ENCODE data around the gene TMEM120A. TPM values are rescaled to one million over a fixed set of nuclear protein-coding genes. Genes with fewer than 3 reads are reported as not detected.

TMEM120A gene
- total RNA-seq, 2 donors from 2014 or later: 23.7 to 43.3 TPM

DNA sequence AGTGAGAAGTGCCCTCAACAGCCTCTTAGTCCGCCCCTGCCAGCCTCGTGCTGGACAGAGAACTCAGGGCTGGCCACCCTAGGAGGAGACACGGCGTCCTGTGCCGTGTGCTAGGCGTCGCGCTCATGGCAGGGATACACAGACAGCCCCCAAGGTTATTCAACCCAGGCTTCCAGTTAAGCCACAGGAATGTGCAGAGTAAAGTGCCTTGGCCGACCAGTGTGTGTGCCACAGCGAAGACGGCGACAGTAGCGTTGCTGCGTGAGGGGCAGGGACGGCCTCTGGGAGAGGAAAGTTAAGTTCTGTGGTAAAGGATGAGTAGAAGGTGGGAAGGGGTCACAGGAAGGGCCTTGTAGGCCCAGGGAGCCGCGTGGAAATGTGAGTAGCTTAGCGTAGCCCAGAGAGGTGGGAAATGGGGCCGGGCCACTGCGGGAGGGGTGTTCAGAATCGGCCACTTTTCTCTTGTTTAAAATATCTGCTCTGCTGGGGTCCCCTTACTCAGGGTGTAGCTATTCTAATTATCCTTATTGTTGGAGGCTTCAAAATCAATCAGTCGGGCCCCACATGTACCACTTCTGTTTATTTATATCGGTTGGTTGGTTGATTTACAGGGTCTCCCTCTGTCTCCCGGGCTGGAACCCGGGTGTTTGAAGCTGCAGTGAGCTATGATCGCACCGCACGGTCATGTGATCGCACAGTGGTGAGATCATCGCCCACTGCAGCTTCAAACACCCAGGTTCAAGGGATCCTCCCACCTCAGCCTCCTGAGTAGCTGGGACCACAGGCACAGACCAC lies 24.5 kb downstream of the TMEM120A start:
- ATAC-seq (no peak), DNase-seq (ENCODE audit: low spot score in 2 of 2) (no peak)
- H3K27ac Mint-ChIP-seq: peak overlapping the region in 1 of 2 donors; percentile 37
- no peaks in the 10 kb centered on the region for H3K9me3 Mint-ChIP-seq
- H3K36me3 Mint-ChIP-seq: no peaks in the 10 kb centered on the region

DNA sequence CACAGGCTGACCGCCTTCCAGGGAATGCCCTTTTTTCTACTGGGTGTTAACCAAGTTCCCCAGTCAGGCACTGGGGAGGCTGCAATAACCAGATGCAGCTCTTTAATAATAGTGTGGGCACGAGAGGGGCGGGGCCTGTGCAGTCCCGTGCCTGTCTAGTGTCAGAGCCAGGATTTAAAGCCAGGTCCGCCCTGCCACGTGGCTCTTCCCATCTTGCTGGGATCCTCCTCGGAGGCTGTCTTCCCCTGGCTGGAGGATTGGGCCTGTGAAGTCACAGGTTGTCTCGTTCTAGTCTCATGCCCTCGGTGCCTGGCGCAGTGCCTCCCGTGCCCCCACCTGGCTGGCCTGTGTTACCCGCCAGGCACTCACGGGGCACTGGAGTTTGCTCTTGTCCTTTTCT lies 25.2 kb downstream of the TMEM120A start:
- no peak for DNase-seq (ENCODE audit: low spot score in 2 of 2)
- Mint-ChIP-seq H3K9me3 (no peaks in the 10 kb centered on the region), H3K36me3 (no peaks in the 10 kb centered on the region)

DNA sequence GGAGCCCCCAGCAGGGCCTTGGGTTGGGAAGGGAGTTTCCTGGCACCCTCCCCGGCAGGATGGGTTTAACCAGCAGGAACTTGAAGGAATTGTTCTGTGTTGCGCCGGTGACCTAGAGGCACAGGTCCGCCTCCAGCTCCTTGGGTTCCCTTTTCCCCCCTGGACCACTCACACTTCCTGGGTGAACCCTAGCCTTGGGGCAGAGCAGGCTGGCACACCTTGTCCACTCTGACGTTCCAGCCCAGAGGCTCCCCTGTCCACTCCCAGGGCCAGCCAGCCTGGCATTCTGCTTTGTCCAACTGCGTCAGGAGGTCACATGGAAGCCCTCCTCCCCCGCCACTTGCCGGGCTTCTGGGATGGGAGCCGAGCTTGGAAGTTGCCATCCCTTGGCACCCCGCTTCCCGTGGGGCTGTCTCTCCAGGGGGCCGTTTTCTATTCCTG lies 25.8 kb downstream of the TMEM120A start:
- H3K9me3 Mint-ChIP-seq: no peaks in the 10 kb centered on the region
- no peaks in the 10 kb centered on the region for H3K36me3 Mint-ChIP-seq
- H3K27ac Mint-ChIP-seq: no peak overlapping the region
- no peak for DNase-seq (ENCODE audit: low spot score in 2 of 2)
- ATAC-seq: no peak

More for the DNA sequence above, 25.2 kb downstream of the TMEM120A start:
- no peak for ATAC-seq
- no peak overlapping the region for H3K27ac Mint-ChIP-seq

DNA sequence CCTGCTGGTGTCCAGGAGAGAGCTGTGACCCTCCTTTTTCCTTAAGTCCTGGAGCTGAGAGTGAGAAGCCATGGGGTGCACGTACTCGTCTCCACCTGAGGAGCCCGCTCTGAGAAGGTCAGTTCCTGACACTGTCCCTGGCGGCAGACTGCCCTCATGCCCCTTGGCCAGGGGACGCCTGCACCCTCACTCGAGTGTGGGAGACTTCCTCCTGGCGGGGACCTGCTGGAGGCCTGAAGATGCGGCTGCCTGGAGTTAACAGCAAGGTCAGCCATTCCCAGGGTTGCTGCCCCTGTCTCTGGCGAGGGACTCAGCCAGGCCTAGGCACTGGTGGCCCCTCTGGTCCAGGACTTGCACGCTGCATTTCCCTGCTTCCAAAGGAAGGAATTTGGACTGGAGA lies 26.4 kb downstream of the TMEM120A start:
- Mint-ChIP-seq H3K9me3 (no peaks in the 10 kb centered on the region), H3K36me3 (no peaks in the 10 kb centered on the region), H3K27ac (no peak overlapping the region)
- ATAC-seq (no peak), DNase-seq (ENCODE audit: low spot score in 2 of 2) (no peak)

DNA sequence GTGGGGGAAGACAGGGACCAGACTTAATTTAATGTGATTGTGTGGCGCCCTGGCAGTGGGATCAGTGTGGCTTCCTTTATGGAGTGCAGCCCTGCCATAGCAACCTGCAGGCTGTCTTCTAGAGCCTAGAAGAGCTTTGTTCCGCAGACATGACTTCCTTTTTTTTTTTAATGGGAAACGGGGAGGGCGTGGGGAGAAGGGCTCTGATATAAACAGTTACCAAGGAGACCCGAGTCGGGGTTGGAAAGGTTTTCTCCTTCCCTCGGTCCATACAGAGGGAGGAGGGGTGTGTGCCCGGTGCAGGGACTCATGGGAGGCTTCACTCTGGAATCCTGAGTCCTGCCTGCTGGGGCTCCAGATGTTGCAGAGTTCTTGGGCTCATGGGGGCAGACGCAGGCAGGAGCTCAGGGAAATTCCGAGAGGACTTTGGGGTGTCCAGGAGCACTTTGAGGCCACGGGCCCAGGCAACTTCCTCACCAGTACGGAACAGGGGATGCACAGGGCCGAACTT lies 26.9 kb downstream of the TMEM120A start:
- Mint-ChIP-seq H3K36me3 (no peaks in the 10 kb centered on the region), H3K9me3 (no peaks in the 10 kb centered on the region), H3K27ac (no peak overlapping the region)
- ATAC-seq (no peak), DNase-seq (ENCODE audit: low spot score in 2 of 2) (no peak)

DNA sequence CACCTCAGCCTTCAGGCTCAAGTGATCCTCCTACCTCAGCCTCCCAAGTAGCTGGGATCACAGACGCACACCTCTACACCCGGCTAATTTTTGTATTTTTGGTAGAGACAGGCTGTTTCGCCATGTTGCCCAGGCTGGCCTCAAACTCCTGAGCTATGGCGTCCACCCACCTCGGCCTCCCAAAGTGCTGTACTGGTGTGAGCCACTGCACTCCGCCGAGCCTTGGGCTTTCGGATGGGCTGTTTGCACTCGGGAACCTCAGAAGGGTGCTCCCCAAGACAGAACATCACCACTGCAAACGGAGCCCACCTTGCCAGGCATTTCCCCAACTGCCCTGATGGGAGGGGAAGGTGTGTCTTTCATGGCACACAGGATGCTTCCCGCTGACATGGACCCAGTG lies 27.3 kb downstream of the TMEM120A start:
- Mint-ChIP-seq H3K27ac (no peak overlapping the region), H3K9me3 (no peaks in the 10 kb centered on the region), H3K36me3 (no peaks in the 10 kb centered on the region)
- ATAC-seq (no peak), DNase-seq (ENCODE audit: low spot score in 2 of 2) (no peak)

DNA sequence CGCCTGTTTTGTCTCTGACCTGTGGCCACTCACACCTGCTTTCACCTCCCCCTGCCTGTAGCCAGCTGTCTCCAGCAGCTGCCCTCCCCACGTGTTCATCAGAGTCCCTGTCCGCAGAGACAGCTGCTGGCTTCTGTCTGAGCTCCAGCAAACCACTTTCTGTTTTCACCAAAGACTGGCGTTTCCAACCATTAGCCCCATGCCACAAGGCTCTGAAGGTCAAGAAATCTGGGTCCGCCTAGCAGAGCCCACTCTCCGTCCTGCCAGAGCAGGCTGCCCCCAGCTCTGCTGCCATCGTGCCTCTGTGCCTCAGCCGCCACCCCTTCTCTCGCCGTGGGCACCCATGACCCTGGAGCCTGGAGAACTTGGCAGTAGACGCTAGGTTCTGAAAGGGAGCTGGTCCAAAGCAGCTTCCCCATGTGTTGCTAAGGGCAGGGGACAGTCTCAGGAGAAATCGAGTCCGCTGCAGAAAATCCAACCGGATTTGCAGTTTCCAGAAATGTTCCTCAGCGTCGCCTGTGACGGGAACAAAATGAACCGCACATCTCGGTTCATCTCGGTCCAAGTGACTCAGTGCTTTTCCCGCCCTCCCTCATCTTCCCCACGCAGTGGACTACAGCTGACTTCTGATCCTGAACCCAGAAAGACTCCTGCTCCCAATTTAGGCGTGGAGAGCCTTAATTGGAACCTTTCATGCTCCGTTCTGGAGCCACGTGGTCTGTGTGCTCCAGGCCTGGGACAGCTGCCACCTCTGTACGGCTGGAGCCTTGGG lies 28.0 kb downstream of the TMEM120A start:
- no peaks in the 10 kb centered on the region for H3K36me3 Mint-ChIP-seq
- peak overlapping the region in 1 of 2 donors; percentile 18 for H3K27ac Mint-ChIP-seq
- ATAC-seq (no peak), DNase-seq (ENCODE audit: low spot score in 2 of 2) (no peak)
- no peaks in the 10 kb centered on the region for H3K9me3 Mint-ChIP-seq

DNA sequence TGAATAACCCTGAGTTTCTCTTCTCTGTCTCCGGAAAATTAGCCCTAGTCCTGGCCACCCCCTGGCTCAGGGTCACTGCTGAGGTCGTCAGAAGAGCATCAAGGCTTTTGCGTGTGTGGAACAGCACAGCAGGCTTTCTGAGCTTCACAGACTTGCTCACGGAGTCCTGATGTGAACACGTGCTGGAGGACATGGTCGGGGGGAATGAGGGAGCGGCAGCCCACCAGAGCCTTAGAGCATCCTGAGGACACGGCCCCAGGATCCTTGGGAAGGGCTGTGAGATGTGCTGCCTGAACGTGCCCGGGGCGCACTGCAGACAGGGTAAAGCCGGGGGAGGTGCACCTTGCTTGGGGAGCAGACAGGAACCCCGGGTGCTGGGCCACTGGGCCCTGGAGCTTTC lies 28.8 kb downstream of the TMEM120A start:
- Mint-ChIP-seq H3K27ac (peak overlapping the region; percentile 18 to 60), H3K36me3 (no peaks in the 10 kb centered on the region), H3K9me3 (no peaks in the 10 kb centered on the region)
- no peak for DNase-seq (ENCODE audit: low spot score in 2 of 2)
- no peak for ATAC-seq

DNA sequence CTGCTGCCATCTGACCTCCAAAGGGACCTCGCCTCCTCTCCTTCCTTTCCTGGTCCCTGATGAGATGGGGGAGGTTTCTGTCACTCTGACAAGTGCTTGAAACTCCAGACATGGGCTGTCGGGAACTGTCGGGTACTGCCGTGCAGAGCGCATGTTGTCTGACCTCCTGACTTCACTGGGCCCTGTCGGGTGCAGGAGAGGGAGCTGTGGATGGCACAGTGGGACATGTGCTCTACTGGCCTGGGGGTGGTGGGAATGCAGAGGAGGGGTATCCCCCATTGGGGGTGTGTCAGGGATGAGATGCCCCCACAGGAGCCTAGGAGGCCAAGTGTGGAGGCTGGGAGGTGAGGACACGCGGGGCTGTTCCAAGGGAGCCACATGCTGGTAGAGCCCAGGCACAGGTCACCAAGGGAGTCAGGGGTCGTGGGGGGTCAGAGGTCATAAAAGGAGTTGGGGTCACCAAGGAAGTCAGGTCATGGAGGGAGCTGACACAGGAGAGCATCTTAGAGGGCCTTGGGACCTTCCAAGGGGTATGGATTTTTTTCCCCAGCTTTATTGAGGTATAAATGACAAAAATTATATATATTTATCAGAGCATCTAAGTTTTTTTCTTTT lies 30.9 kb downstream of the TMEM120A start:
- Mint-ChIP-seq H3K36me3 (no peaks in the 10 kb centered on the region), H3K9me3 (no peaks in the 10 kb centered on the region), H3K27ac (peak overlapping the region; percentile 44 to 79)
- no peak for ATAC-seq
- DNase-seq (ENCODE audit: low spot score in 2 of 2): no peak

DNA sequence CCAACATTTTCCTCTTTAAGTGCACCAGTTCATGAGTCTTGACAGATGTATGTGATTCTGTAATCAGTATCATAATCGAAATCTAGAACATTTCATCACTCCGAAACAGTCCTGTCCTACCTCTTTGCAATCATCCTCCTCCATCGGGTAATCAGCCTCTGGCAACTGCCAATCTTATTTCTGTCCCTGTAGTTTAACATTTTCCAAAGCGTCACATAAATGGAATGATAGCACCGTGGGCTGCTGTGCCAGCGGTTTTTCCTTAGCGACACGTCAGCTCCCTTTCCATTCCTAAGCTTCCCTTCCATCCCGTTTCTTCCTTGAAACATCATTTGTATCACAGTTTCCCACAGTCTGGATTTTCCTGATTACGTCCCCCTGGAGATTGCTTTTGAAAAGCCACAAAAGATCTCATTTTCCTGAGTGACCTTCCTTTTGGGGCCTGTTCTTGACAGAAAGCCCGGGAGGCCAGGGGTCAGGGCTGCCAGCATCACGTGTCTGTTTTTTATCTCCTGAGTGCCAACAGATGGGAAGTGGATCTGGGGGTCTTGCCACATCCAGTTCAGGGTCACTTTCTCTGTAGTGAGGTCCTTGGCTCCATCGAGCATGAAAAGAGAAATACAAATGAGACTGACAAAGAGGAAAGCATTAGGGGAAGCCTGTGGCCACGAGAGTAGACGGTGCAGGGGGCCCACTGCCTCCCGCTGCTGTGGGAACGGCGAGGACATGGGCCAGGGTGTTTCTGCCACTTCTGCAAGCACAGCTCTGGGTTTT lies 31.6 kb downstream of the TMEM120A start:
- Mint-ChIP-seq H3K36me3 (no peaks in the 10 kb centered on the region), H3K9me3 (no peaks in the 10 kb centered on the region), H3K27ac (peak overlapping the region in 1 of 2 donors; percentile 79)
- DNase-seq (ENCODE audit: low spot score in 2 of 2) (no peak), ATAC-seq (no peak)

DNA sequence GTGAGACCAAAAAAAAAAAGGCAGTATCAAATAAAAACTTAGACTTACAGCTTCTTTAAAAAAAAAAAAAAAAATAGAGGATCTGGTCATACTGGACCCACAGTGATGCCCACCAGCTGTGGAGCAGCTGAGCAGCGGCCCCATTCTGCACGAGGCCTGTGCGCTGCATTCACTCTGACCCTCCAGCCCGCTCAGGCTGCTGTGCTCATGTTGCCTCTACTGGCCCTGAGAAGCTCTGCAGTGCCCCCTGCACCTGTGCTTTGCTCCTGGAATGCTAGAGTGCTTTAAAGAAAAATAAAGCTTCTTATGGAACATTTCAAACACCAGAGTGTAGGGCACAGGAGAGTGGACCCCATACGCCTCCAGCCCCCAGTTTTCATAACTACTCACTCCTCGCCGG lies 33.2 kb downstream of the TMEM120A start:
- no peaks in the 10 kb centered on the region for H3K36me3 Mint-ChIP-seq
- DNase-seq (ENCODE audit: low spot score in 2 of 2): no peak
- ATAC-seq: no peak
- no peaks in the 10 kb centered on the region for H3K9me3 Mint-ChIP-seq
- H3K27ac Mint-ChIP-seq: no peak overlapping the region

DNA sequence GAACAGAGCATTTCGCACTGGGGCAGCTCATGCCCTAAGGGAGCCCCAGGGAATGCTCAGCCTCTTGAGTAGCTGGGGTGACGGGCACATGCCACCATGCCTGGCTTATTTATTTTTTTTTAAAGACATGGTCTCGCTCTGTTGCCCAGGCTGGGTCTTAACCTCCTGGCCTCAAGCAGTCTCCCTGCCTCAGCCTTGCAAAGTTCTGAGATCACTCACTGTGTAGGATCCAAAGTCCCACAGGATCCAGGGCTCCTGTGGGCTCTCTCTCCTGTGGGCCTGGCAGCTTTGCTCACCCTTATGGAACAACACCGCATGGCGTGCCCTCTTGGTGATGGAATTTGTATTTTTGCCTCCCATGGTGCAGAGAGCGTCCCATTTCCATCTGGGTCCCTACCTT lies 34.0 kb downstream of the TMEM120A start:
- no peaks in the 10 kb centered on the region for H3K36me3 Mint-ChIP-seq
- H3K9me3 Mint-ChIP-seq: no peaks in the 10 kb centered on the region
- DNase-seq (ENCODE audit: low spot score in 2 of 2) (no peak), ATAC-seq (no peak)
- no peak overlapping the region for H3K27ac Mint-ChIP-seq

DNA sequence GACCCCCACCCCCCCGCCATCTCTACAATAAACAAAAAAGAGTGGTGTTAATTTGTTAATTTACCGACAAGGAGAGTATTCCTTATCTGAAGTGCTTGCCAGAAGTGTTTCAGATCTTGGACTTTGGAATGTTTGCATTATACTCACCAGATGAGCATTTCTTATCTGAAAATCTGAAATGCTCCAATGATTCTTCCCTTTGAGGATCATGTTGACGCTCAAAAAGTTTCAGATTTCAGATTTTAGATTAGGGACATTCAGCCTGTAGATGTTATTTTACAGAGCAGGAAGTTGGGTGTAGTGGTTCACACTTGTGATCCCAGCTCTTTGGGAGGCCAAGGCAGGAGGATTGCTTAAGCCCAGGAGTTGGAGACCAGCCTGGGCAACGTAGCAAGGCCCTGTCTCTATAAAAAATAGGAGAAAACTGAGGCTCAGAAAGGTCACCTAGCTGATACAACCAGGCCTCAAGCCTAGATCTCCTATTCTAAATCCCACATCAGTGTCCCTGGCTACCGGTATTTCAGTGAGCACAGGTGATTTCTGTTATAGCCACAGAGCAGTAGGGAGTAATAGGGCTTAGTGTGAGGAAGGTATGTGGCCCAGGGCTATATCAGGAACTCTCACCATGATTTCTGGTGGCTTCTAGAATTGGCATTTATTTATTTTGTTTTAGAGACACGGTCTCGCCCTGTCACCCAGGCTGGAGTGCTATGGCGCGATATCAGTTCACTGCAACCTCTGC lies 35.4 kb downstream of the TMEM120A start:
- no peak for ATAC-seq
- H3K27ac Mint-ChIP-seq: no peak overlapping the region
- H3K9me3 Mint-ChIP-seq: no peaks in the 10 kb centered on the region
- no peak for DNase-seq (ENCODE audit: low spot score in 2 of 2)
- no peaks in the 10 kb centered on the region for H3K36me3 Mint-ChIP-seq

DNA sequence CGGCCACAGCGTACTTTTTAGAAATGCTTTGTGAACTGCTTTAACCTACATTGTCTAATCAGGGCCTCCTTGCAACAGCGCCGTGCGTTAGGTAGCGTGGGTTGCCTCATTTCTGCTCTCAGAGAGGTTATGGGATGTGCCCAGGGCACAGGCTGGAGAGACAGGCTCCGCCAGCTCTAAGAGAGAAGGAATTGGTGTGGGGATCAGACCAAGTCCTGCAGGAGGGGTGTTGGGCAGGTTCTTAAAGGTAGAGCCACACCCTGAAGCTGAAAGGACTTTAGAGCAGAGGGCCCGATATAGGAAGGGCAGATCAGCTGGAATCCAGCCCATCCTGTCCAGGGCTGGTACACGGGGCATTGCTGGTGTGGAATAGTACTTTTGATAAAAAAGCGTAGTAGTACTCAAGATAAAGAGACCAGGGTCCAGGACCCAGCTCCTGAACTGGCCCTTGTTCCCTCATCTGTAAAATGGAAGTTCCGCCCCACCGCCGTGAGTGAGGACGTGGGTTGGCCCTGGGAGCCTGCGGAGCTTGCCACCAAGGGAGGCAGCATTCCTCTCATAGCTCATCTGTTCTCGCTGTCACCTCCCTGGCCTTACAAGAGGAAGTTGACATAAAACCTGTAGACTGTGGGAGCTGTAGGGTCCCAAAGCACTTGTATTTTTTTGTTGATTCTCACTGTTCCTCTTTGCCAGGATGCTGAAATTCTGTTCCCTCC lies 37.2 kb downstream of the TMEM120A start:
- ATAC-seq (no peak), DNase-seq (ENCODE audit: low spot score in 2 of 2) (no peak)
- H3K36me3 Mint-ChIP-seq: no peaks in the 10 kb centered on the region
- H3K9me3 Mint-ChIP-seq: no peaks in the 10 kb centered on the region
- H3K27ac Mint-ChIP-seq: no peak overlapping the region

DNA sequence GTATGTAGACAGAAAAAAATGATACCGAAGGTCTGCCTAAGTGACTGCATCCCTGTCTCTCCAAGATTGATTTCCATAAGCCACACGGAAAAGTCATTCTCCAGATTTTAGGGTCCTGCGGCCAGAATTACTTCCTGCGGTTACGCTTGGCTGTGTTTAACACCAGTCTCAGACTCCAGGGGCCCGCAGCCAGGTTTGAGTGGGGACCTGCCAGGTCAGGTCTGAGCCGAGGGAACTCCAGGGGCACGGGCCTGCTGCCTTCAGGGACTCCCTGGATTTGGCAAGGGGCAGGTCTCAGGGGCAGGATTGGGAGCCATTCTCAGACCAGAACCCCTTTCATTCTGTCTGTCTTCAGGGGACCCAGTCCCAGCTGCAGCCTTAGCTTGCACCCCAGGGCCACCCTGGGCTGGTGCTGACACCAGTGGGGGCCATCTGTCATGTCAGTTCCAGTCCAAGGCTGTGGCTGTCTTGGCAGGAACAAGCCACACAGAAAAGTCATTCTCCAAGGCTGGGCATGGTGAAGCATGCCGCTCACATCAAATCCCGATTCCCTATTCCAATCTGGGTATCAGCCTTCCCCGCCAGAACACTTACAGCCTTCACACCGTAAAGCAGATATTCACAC lies 39.0 kb downstream of the TMEM120A start:
- Mint-ChIP-seq H3K27ac (no peak overlapping the region), H3K36me3 (no peaks in the 10 kb centered on the region), H3K9me3 (no peaks in the 10 kb centered on the region)
- ATAC-seq (no peak), DNase-seq (ENCODE audit: low spot score in 2 of 2) (no peak)
